Calu3 (cell line): Measurements from ENCODE around the gene PAXIP1. TPM values are rescaled to one million over a fixed set of nuclear protein-coding genes. Genes with fewer than 3 reads are reported as not detected.
"Not testable (repeated sequence)": the region's sequence is repeated elsewhere in the genome, so short reads cannot be mapped to it uniquely, and the experiment has no call there.

Experiments used
- BruUV-seq: library from RNA; stranded (reverse); fragments of 400-500 nt; replicated peaks from 2 replicates; lab custom pipeline; 2021; lab: Mats Ljungman, UMichigan
- CTCF ChIA-PET: fragments of 300-600 bp; sonication (Branson Sonifier 250); formaldehyde crosslinking; loops from one replicate; lab custom pipeline; 2022; ENCODE audit warnings: antibody characterized with exemption; lab: Charles Lee
- DNase-seq: peaks from one replicate; pipeline ENCODE4 v3.0.0; 2022
- H3K27ac Mint-ChIP-seq: one replicate; pipeline ENCODE4 v1.8.0; 2022; ENCODE audit warnings: mixed read lengths; ENCODE audit not compliant: unreplicated experiment
- H3K27me3 Mint-ChIP-seq: one replicate; pipeline ENCODE4 v1.8.0; 2022; ENCODE audit warnings: mixed read lengths; ENCODE audit not compliant: unreplicated experiment
- H3K36me3 Mint-ChIP-seq: one replicate; pipeline ENCODE4 v1.8.0; 2022; ENCODE audit warnings: mild to moderate bottlenecking, moderate library complexity, mixed read lengths; ENCODE audit not compliant: insufficient read depth, unreplicated experiment
- H3K4me1 Mint-ChIP-seq: one replicate; pipeline ENCODE4 v1.8.0; 2022; ENCODE audit warnings: mild to moderate bottlenecking, low read depth, mixed read lengths; ENCODE audit not compliant: unreplicated experiment
- H3K4me3 Mint-ChIP-seq: one replicate; pipeline ENCODE4 v1.8.0; 2022; ENCODE audit warnings: mild to moderate bottlenecking, low read depth, moderate library complexity, mixed read lengths; ENCODE audit not compliant: unreplicated experiment
- H3K9me3 Mint-ChIP-seq: one replicate; pipeline ENCODE4 v1.8.0; 2022; ENCODE audit warnings: low read depth, mixed read lengths; ENCODE audit not compliant: unreplicated experiment
- CTCF ChIP-seq: fragments of 200-600 bp; IDR thresholded peaks from one replicate; pipeline ENCODE4 v1.8.0; 2022; ENCODE audit warnings: antibody characterized with exemption; ENCODE audit not compliant: unreplicated experiment
- intact Hi-C: fragments of 100-400 bp; cut with micrococcal nuclease; formaldehyde crosslinking; loops from one replicate; pipeline ENCODE4 v1.10.0; 2022; ENCODE audit not compliant: unreplicated experiment
- total RNA-seq: library from RNA; stranded (reverse); gene quantifications from 2 replicates; pipeline ENCODE4 v1.2.3, GENCODE V29; 2022

PAXIP1 gene
- total RNA-seq, 1 experiment from 2014 or later = 23.1 TPM

GRCh38 chr7:154946166-154946565 lies 56.8 kb downstream of the PAXIP1 start:
- no peak for TF ChIP-seq CTCF
- Mint-ChIP-seq H3K4me3 (no peak overlapping the region), H3K4me1 (no peaks in the 10 kb centered on the region), H3K27me3 (no peaks in the 10 kb centered on the region), H3K27ac (no peak overlapping the region), H3K9me3 (no peaks in the 10 kb centered on the region), H3K36me3 (peaks cover 15% of the 10 kb centered on the region)
- CTCF ChIA-PET = no interaction called here
- no TSS peak for BruUV-seq
- intact Hi-C loops = no loop called here
- no peak for DNase-seq

GRCh38 chr7:154943906-154944305 lies 59.0 kb downstream of the PAXIP1 start:
- CTCF ChIA-PET = no interaction called here
- H3K27ac Mint-ChIP-seq = no peak overlapping the region
- BruUV-seq = no TSS peak
- H3K9me3 Mint-ChIP-seq = no peaks in the 10 kb centered on the region
- DNase-seq = no peak
- TF ChIP-seq CTCF = no peak
- H3K36me3 Mint-ChIP-seq = peaks cover 7% of the 10 kb centered on the region
- intact Hi-C loops = no loop called here
- H3K4me1 Mint-ChIP-seq = no peaks in the 10 kb centered on the region
- H3K4me3 Mint-ChIP-seq = no peak overlapping the region
- H3K27me3 Mint-ChIP-seq = no peaks in the 10 kb centered on the region

DNA sequence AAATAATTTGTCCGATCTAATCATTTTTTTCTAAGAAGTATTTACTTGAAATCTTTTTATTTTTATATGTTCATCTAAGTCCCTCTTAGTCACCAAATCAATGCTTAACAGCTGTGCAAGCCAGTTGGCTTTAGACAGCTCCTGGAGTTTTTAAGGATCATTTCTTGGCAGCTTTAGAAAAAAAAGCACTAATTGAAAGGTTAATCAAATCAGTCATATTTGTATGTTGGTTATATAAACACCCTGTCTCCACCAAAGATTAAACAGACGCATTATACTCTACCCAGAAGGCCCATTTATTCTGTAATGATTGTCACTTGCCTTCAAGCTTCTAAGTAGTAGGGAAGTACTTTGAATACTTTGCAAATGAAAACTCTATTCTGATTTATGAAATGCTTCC lies 60.2 kb downstream of the PAXIP1 start:
- H3K4me3 Mint-ChIP-seq = no peak overlapping the region
- CTCF ChIA-PET = no interaction called here
- intact Hi-C loops = no loop called here
- no peaks in the 10 kb centered on the region for H3K27me3 Mint-ChIP-seq
- H3K4me1 Mint-ChIP-seq = no peaks in the 10 kb centered on the region
- H3K27ac Mint-ChIP-seq = no peak overlapping the region
- no peak for TF ChIP-seq CTCF
- BruUV-seq = no TSS peak
- peaks cover 5% of the 10 kb centered on the region for H3K36me3 Mint-ChIP-seq
- DNase-seq = no peak
- no peaks in the 10 kb centered on the region for H3K9me3 Mint-ChIP-seq

DNA sequence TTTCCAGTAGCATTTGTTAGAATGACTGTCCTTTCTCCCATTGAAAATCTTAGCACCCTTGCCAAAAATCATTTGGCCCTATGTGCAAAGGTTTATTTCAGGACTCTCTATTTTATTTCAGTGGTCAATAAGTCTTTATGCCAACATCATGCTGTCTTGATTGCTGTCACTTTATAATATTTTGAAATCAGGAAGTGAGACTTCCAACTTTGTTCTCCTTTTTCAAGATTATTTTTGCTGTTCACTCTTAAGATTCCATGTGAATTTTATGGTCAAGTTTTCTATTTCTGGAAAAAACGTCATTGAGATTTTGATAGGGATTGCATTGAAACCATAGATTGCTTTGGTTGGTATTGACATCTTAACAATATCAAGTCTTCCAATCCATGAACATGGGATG lies 65.1 kb downstream of the PAXIP1 start:
- no peaks in the 10 kb centered on the region for H3K36me3 Mint-ChIP-seq

GRCh38 chr7:154934353-154934952 lies 68.5 kb downstream of the PAXIP1 start:
- DNase-seq, H3K4me3 Mint-ChIP-seq, H3K9me3 Mint-ChIP-seq, intact Hi-C loops, H3K4me1 Mint-ChIP-seq, H3K27me3 Mint-ChIP-seq, H3K36me3 Mint-ChIP-seq, H3K27ac Mint-ChIP-seq, BruUV-seq, CTCF ChIA-PET: not testable (repeated sequence)

More for the DNA sequence above, 65.1 kb downstream of the PAXIP1 start:
- Mint-ChIP-seq H3K27me3 (no peaks in the 10 kb centered on the region), H3K4me1 (no peaks in the 10 kb centered on the region), H3K27ac (no peak overlapping the region), H3K4me3 (no peak overlapping the region), H3K9me3 (peaks cover 9% of the 10 kb centered on the region)
- CTCF ChIA-PET = no interaction called here
- intact Hi-C loops = no loop called here
- TF ChIP-seq CTCF = no peak
- BruUV-seq = no TSS peak
- no peak for DNase-seq
